ENCODE results near the gene LBHD2. TPM values are rescaled to one million over a fixed set of nuclear protein-coding genes. Genes with fewer than 3 reads are reported as not detected.

LBHD2 gene
- polyA plus RNA-seq, 1 donor (not counting 4 experiments of a cell fraction or from before 2014, with no cell fraction given), result not detected

DNA sequence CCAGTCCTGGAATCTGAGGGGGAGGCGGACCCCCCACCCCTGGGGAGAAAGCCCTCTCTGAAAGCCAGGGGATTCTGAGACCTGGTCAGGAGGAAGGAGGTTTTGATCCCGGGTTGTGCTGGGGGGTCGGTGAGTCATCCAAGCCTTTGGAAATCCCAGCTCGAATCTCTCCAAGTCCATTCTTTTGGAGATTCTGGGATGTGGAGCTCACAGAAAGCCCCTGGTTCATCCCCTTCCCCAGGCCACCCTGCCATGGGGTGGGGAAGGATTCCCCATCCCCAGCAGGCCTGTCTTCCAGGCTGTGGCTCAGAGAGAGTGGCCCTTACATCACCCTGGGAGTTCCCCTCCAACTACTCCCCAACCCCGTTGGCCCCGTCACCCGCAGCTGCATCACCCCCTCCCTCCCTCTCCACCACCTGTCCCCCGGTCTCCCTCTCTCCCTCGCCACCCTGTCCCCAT lies 24.8 kb downstream of the LBHD2 start:
- no peak overlapping the region for H3K4me3 ChIP-seq (ENCODE audit: control insufficient read depth in 2 of 3, extremely low read depth in 1 of 3, insufficient read depth in 2 of 3, low read depth in 1 of 3, low read length in 3 of 3)
- H4K20me1 ChIP-seq (ENCODE audit: control insufficient read depth, extremely low read depth, insufficient read depth, low read length), result peaks cover 2% of the 10 kb centered on the region
- no peak overlapping the region for H2AFZ ChIP-seq (ENCODE audit: control insufficient read depth, low read length)
- H3K9me1 ChIP-seq (ENCODE audit: control insufficient read depth, extremely low read depth, insufficient read depth, low read length), result no peaks in the 10 kb centered on the region
- no peak overlapping the region for H3K9ac ChIP-seq (ENCODE audit: control insufficient read depth, extremely low read depth, insufficient read depth, low read length)
- peaks cover 42% of the 10 kb centered on the region for H3K27me3 ChIP-seq (ENCODE audit: control insufficient read depth, extremely low read depth, insufficient read depth, low read length)
- no peak overlapping the region for H3K4me2 ChIP-seq (ENCODE audit: control insufficient read depth, extremely low read depth, insufficient read depth, low read depth, low read length)
- dilution Hi-C loops (cut with MboI; ENCODE audit: extremely low pct_ligation_motif_present, low sequenced_read_pairs), result no loop called here
- no peak overlapping the region for H3K27ac ChIP-seq (ENCODE audit: control insufficient read depth, insufficient read depth, low read length)
- peaks cover 2% of the 10 kb centered on the region for H3K4me1 ChIP-seq (ENCODE audit: control insufficient read depth, extremely low read depth, insufficient read depth, low read length)
- no peaks in the 10 kb centered on the region for H3K36me3 ChIP-seq (ENCODE audit: control insufficient read depth in 2 of 2, extremely low read depth in 1 of 2, insufficient read depth in 2 of 2, low read length in 2 of 2)
- TF ChIP-seq, protein P1, sequence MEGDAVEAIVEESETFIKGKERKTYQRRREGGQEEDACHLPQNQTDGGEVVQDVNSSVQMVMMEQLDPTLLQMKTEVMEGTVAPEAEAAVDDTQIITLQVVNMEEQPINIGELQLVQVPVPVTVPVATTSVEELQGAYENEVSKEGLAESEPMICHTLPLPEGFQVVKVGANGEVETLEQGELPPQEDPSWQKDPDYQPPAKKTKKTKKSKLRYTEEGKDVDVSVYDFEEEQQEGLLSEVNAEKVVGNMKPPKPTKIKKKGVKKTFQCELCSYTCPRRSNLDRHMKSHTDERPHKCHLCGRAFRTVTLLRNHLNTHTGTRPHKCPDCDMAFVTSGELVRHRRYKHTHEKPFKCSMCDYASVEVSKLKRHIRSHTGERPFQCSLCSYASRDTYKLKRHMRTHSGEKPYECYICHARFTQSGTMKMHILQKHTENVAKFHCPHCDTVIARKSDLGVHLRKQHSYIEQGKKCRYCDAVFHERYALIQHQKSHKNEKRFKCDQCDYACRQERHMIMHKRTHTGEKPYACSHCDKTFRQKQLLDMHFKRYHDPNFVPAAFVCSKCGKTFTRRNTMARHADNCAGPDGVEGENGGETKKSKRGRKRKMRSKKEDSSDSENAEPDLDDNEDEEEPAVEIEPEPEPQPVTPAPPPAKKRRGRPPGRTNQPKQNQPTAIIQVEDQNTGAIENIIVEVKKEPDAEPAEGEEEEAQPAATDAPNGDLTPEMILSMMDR (optimal IDR thresholded peaks at IDR 0.05 in 1 of 3, IDR thresholded peaks at IDR 0.05 in 1 of 3, conservative IDR thresholded peaks at IDR 0.05 in 1 of 3; ENCODE audit: extremely low read depth in 1 of 3, insufficient read depth in 2 of 3, low read length in 3 of 3), result no peak
- no peak for TF ChIP-seq EZH2 (IDR thresholded peaks at IDR 0.05; ENCODE audit: low read length)
- no peaks in the 10 kb centered on the region for H3K9me3 ChIP-seq (ENCODE audit: control insufficient read depth, low read depth, low read length)
- DNase-seq (ENCODE audit: low read depth, low spot score), result no peak
- H3K79me2 ChIP-seq (ENCODE audit: control insufficient read depth, insufficient read depth, low read length), result no peaks in the 10 kb centered on the region
- FAIRE-seq, result no peak

DNA sequence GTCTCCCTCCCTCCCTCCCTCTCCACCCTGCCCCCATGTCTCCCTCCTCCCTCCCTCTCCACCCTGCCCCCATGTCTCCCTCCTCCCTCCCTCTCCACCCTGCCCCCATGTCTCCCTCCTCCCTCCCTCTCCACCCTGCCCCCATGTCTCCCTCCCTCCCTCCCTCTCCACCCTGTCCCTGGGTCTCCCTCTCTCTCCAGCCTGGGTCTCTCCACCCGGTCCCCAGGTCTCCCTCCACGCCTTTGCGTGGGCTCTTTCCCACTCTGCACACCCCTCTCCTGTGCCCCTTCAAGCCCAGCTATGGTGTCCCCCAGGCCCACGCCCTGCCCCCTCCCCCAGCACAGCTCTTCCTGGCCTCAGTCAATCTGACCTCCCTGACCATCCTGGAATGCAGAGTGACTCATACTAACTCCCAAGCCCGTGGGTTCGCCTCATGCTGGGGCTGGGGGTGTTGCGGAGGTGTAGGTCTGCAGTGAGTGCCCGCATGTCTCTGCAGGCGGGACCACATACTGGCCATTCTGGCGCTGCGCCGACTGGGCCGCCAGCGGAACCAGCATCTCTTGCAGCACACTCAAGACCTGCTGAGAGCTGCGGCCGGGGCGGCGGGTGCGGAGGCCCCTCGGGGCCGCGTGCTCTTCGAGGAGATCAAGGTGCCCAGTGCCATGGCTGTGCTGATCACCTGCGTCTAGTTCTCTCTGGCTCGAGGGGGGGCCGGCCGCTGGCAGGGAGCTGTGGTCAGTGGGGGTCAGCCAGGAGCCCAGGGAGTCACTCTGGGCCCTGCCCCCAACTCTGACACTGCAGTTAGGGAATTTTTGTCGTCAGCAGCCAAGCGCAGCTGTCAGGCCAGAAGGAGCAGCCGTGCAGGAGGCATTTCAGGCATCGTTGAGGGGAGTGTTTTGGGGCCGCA lies 25.8 kb downstream of the LBHD2 start:
- Histone ChIP-seq H2AFZ (ENCODE audit: control insufficient read depth, low read length) (no peak overlapping the region), H3K4me1 (ENCODE audit: control insufficient read depth, extremely low read depth, insufficient read depth, low read length) (no peaks in the 10 kb centered on the region), H3K4me3 (ENCODE audit: control insufficient read depth in 2 of 3, extremely low read depth in 1 of 3, insufficient read depth in 2 of 3, low read depth in 1 of 3, low read length in 3 of 3) (no peak overlapping the region), H3K27me3 (ENCODE audit: control insufficient read depth, extremely low read depth, insufficient read depth, low read length) (peaks cover 32% of the 10 kb centered on the region), H3K36me3 (ENCODE audit: control insufficient read depth in 2 of 2, extremely low read depth in 1 of 2, insufficient read depth in 2 of 2, low read length in 2 of 2) (no peaks in the 10 kb centered on the region), H3K9ac (ENCODE audit: control insufficient read depth, extremely low read depth, insufficient read depth, low read length) (no peak overlapping the region), H3K4me2 (ENCODE audit: control insufficient read depth, extremely low read depth, insufficient read depth, low read depth, low read length) (no peak overlapping the region), H4K20me1 (ENCODE audit: control insufficient read depth, extremely low read depth, insufficient read depth, low read length) (peaks cover 2% of the 10 kb centered on the region), H3K79me2 (ENCODE audit: control insufficient read depth, insufficient read depth, low read length) (no peaks in the 10 kb centered on the region), H3K27ac (ENCODE audit: control insufficient read depth, insufficient read depth, low read length) (no peak overlapping the region), H3K9me1 (ENCODE audit: control insufficient read depth, extremely low read depth, insufficient read depth, low read length) (no peaks in the 10 kb centered on the region), H3K9me3 (ENCODE audit: control insufficient read depth, low read depth, low read length) (no peaks in the 10 kb centered on the region)
- no peak for FAIRE-seq
- dilution Hi-C loops (cut with MboI; ENCODE audit: extremely low pct_ligation_motif_present, low sequenced_read_pairs), result no loop called here
- no peak for DNase-seq (ENCODE audit: low read depth, low spot score)
- no peak for TF ChIP-seq EZH2 (IDR thresholded peaks at IDR 0.05; ENCODE audit: low read length)
- TF ChIP-seq, protein P1 (optimal IDR thresholded peaks at IDR 0.05 in 1 of 3, IDR thresholded peaks at IDR 0.05 in 1 of 3, conservative IDR thresholded peaks at IDR 0.05 in 1 of 3; ENCODE audit: extremely low read depth in 1 of 3, insufficient read depth in 2 of 3, low read length in 3 of 3), result no peak

Measured in keratinocyte (primary cell).